Skeletal muscle tissue (tissue), 4 donors: ENCODE results near the gene CERKL. TPM values are rescaled to one million over a fixed set of nuclear protein-coding genes. Genes with fewer than 3 reads are reported as not detected.

Source experiments
- H3K27ac ChIP-seq: one replicate; pipeline ENCODE4 v1.7.0; 2013; ENCODE audit warnings: mild to moderate bottlenecking, low read depth, low read length, inconsistent platforms
- H3K27me3 ChIP-seq, 3 donors: one replicate each; pipeline ENCODE4 v1.7.0; 2013; ENCODE audit warnings: low read length in 3 of 3; ENCODE audit not compliant: control insufficient read depth in 3 of 3, insufficient read depth in 3 of 3
- H3K36me3 ChIP-seq, 3 donors: one replicate each; pipeline ENCODE4 v1.7.0; 2013; ENCODE audit warnings: low read length in 3 of 3; ENCODE audit not compliant: control insufficient read depth in 3 of 3, insufficient read depth in 3 of 3
- H3K4me1 ChIP-seq, 3 donors: one replicate each; pipeline ENCODE4 v1.7.0; 2013; ENCODE audit warnings: low read length in 3 of 3, mild to moderate bottlenecking in 3 of 3; ENCODE audit not compliant: control insufficient read depth in 3 of 3, insufficient read depth in 3 of 3
- H3K4me3 ChIP-seq, 3 donors: one replicate each; pipeline ENCODE4 v1.7.0; 2013; ENCODE audit warnings: low read length in 3 of 3
- H3K9ac ChIP-seq, 3 donors: one replicate each; pipeline ENCODE4 v1.7.0; 2013; ENCODE audit warnings: low read length in 3 of 3, mild to moderate bottlenecking in 3 of 3, moderate library complexity in 2 of 3, low read depth in 1 of 3
- H3K9me3 ChIP-seq, 3 donors: one replicate each; pipeline ENCODE4 v1.7.0; 2013; ENCODE audit warnings: low read length in 3 of 3; ENCODE audit not compliant: control insufficient read depth in 3 of 3
- total RNA-seq: library from RNA; depleted of rRNA; stranded (reverse); fragments of >200 nt; gene quantifications from one replicate; pipeline ENCODE4 v1.2.3, GENCODE V29; 2014
- donor health status: Osteomylitis.

Gene CERKL
- total RNA-seq, 1 donor from 2014 or later = not detected

DNA sequence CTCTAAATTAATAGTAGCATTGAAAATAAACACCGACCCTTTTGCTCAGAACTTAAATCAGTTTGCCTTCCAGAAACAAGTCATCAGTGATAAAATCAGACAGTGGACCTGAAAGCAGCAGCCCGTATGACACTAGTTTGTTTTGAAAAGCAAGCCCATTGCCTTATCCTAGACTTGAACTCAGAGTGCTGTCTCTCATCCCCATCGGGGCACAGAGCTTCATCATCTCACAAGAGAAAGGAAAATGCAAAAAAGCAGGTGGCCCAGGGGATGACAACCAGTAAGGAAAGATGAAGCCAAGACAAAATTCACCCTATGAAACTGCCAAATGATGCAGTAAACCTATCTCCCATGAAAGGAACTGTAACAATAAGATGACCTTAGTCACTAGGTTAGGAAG, 71.2 kb downstream of the CERKL start:
- H3K9ac ChIP-seq = no peak overlapping the region
- H3K27ac ChIP-seq = no peak overlapping the region
- H3K4me1 ChIP-seq = no peaks in the 10 kb centered on the region
- H3K9me3 ChIP-seq = no peaks in the 10 kb centered on the region
- peaks cover 0 to 3% (median 0%) of the 10 kb centered on the region in 3 donors for H3K27me3 ChIP-seq
- H3K4me3 ChIP-seq = no peak overlapping the region
- no peaks in the 10 kb centered on the region for H3K36me3 ChIP-seq

DNA sequence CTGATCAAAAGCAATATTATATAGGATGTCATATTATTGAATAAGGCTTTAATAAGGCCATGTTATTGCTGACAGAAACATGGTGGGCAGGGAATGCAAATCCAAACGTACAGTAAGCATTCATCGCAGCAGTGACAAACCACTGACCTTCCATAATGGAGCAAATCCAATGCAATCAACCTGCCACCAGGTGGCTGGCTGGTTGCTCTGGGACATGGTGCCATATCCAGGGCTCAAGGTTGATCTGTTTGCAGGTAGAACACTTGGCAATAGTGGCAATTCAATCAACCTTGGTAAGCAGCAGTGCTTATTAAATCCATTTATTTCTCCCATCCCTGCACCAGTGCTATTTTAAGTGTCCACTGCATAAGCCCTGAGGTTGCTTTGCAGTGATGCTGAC, 75.4 kb downstream of the CERKL start:
- H3K27me3 ChIP-seq = peaks cover 0 to 8% (median 0%) of the 10 kb centered on the region in 3 donors

DNA sequence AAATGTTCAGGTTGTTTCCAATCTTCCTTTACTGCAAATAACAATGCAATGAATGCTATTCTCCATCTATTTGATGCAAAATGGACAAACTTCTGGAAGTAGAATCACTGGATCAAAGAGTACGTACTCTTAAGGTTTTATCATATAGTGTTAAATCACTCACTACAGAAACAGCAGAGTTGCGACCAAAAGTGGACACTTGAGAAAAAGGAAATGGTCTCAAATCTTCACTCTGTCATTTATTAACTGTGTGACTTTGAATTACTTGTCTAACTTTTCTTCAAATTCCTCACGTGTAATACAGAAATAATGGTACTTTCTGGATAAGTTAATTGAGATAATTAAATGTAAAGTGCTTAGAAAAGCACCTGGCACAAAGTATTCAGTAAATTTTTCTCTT, 78.1 kb downstream of the CERKL start:
- H3K4me1 ChIP-seq = no peaks in the 10 kb centered on the region
- H3K9ac ChIP-seq = no peak overlapping the region
- H3K27me3 ChIP-seq = peaks cover 0 to 8% (median 0%) of the 10 kb centered on the region in 3 donors
- no peaks in the 10 kb centered on the region for H3K9me3 ChIP-seq
- no peak overlapping the region for H3K4me3 ChIP-seq
- H3K36me3 ChIP-seq = no peaks in the 10 kb centered on the region
- no peak overlapping the region for H3K27ac ChIP-seq

More for the DNA sequence above, 75.4 kb downstream of the CERKL start:
- Histone ChIP-seq H3K27ac (no peak overlapping the region), H3K4me1 (no peaks in the 10 kb centered on the region), H3K4me3 (no peak overlapping the region), H3K9me3 (no peaks in the 10 kb centered on the region), H3K36me3 (no peaks in the 10 kb centered on the region), H3K9ac (no peak overlapping the region)

DNA sequence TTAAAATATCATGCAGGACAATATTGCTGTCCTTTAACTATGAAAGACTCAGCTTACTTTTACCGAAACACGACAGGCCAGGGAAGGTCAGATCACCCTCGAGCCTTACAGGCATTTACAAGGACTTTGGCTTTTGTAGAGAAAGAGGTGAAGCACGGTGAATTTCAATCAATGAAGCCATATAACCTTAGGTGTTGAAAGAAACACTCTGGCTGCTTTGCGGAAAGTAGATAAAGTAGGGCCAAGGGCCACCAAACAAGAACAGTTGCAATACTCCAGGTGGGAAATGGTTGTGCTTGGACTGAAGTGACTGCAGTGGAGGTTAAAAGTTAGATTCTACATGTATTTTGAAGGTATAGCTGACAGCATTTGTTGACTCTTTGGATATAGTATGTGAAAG, 80.5 kb downstream of the CERKL start:
- no peaks in the 10 kb centered on the region for H3K36me3 ChIP-seq
- no peak overlapping the region for H3K27ac ChIP-seq
- no peaks in the 10 kb centered on the region for H3K9me3 ChIP-seq

DNA sequence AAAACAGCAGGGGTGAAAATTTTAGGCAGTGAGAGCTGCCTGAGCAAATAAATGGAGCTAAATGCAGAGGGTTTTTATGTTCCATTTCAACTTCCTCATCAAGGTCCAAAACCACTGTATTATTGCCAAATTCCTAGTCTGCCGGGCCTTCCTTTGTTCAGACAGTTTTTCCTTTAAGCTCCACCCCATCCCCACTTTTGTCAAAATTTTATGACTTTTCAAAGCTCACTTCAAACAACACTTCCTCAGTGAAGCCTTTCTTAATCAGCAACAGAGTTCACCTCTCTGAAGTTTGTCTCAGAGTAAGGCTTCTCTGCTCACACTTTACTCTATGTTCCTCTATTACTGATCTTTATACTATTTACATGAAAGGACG, 81.3 kb downstream of the CERKL start:
- peaks cover 0 to 8% (median 0%) of the 10 kb centered on the region in 3 donors for H3K27me3 ChIP-seq
- H3K9ac ChIP-seq = no peak overlapping the region

More for the DNA sequence above, 80.5 kb downstream of the CERKL start:
- H3K9ac ChIP-seq = no peak overlapping the region
- H3K27me3 ChIP-seq = peaks cover 0 to 8% (median 0%) of the 10 kb centered on the region in 3 donors
- no peaks in the 10 kb centered on the region for H3K4me1 ChIP-seq
- H3K4me3 ChIP-seq = no peak overlapping the region

DNA sequence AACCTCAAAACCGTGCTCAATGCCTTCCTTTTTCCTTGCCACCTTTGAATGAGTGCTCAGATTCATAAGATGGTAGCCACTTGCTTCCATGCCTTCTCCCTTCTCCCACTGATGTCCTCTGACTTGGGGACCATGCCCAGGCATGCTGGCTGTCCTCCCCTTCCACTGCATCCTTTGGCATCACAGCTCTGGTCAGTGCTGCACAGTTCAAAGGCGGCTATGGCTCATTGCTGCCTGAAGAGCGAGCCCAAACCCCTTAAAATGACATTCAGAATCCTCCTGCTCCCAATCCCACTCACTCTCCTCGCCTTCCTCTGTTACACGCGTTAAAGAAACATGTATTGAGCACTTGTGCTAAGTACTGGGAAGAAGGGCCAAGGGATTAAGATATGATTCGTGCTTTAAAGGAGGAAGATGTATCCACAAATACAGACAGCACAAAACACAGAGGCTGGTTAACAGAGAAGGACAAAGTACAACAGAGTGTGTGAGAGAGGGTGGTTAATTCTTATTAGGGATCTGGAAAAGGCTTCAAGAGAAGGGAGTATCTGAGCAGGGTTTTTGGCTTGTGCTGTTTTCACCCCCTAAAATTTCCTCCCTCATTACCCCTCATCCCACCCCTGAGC, 81.8 kb downstream of the CERKL start:
- Histone ChIP-seq H3K9ac (no peak overlapping the region), H3K36me3 (no peaks in the 10 kb centered on the region), H3K9me3 (no peaks in the 10 kb centered on the region), H3K27ac (no peak overlapping the region), H3K4me3 (no peak overlapping the region), H3K4me1 (no peaks in the 10 kb centered on the region), H3K27me3 (peaks cover 0 to 8% (median 0%) of the 10 kb centered on the region in 3 donors)

More for the DNA sequence above, 81.3 kb downstream of the CERKL start:
- no peak overlapping the region for H3K27ac ChIP-seq
- H3K4me1 ChIP-seq = no peaks in the 10 kb centered on the region
- H3K9me3 ChIP-seq = no peaks in the 10 kb centered on the region
- no peak overlapping the region for H3K4me3 ChIP-seq
- H3K36me3 ChIP-seq = no peaks in the 10 kb centered on the region

DNA sequence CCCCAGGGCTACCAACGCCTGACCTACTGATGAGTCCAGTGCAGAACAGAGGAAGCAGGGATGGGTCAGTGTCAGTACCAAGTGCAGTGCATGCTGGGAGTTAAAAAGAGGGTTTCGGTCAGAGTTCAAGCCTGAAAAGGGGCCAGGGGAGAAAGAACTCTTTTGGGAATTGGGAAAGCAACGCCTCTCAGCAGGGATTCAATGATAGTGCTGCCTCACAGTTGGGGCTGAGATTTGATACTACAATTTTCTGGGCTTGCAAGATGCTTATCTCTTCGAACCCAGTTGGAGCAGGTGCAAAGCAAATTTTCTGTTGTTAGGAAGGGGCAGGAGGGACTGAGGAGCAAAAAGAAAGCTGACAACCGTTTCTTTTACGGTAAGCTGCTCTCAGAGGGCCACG, 82.6 kb downstream of the CERKL start:
- H3K27me3 ChIP-seq = peaks cover 0 to 8% (median 0%) of the 10 kb centered on the region in 3 donors

DNA sequence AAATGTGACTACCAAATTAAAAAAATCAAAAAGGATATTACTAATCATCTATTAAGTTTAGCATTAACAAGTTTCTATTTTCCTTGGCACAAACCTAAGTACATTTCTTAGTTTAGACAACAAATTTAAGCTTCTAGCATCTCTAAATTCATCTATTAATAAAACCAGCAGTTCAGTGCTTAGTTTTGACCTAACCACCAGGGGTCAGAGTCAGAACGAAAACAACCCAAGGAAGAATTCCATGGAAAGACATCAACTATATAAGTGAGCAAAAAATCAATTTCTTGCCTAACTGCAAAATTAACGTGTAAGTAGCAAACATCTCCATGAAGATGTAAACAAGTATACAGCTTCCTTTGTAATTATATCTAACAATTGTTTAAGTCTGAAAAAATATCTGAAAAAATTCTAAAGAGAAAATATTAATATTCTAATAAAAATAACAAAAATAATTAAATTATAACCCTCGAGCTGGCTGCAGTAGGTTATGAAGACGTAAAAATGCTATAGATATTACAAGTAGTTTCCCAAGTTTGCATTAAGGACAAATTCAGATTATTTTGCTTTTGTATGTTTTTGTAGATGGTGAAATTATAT, 83.7 kb downstream of the CERKL start:
- Histone ChIP-seq H3K9me3 (no peaks in the 10 kb centered on the region), H3K4me1 (no peaks in the 10 kb centered on the region), H3K9ac (no peak overlapping the region), H3K4me3 (no peak overlapping the region), H3K27ac (no peak overlapping the region), H3K27me3 (peaks cover 0 to 8% (median 0%) of the 10 kb centered on the region in 3 donors), H3K36me3 (no peaks in the 10 kb centered on the region)

More for the DNA sequence above, 82.6 kb downstream of the CERKL start:
- Histone ChIP-seq H3K4me3 (no peak overlapping the region), H3K9ac (no peak overlapping the region), H3K36me3 (no peaks in the 10 kb centered on the region), H3K4me1 (no peaks in the 10 kb centered on the region), H3K27ac (no peak overlapping the region), H3K9me3 (no peaks in the 10 kb centered on the region)

DNA sequence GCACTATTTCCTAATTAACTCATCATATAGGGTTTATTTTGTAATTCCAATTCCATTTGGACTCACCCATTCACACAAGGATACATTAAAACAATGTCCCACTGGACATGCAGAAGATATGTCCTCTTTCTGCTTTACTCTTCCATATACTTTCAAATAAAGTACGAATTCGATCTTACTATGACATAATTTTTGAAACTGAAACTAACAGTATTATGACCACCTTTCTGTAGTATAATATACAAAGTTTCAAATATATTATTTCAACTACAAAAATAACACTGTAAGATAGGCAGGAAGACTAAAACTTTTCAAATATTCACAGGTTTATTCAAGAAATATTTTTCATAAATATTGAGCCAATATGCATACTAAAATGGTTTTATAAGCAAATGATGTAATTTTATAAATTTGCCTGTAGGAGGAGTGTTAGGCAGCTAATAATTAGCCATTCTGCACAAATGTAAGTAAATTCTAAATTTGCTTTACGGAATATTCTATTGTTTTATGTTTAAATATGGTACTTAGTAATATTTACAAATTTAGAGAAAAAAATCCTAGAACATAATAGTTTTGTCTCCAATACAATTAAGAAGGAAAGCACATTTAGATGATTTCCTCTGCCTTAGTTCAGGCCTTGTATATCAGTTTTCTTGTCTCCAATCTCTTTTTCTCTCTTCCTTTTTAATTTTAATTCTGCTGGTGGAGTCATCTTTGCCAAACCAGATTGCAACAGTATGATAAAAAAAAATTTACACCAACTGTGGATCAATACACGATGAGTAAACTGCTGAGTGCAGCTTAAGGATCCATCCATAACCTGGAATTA, 85.9 kb downstream of the CERKL start:
- Histone ChIP-seq H3K27ac (no peak overlapping the region), H3K36me3 (no peaks in the 10 kb centered on the region), H3K4me1 (no peaks in the 10 kb centered on the region), H3K9ac (no peak overlapping the region), H3K27me3 (peaks cover 0 to 3% (median 0%) of the 10 kb centered on the region in 3 donors), H3K4me3 (no peak overlapping the region), H3K9me3 (no peaks in the 10 kb centered on the region)

DNA sequence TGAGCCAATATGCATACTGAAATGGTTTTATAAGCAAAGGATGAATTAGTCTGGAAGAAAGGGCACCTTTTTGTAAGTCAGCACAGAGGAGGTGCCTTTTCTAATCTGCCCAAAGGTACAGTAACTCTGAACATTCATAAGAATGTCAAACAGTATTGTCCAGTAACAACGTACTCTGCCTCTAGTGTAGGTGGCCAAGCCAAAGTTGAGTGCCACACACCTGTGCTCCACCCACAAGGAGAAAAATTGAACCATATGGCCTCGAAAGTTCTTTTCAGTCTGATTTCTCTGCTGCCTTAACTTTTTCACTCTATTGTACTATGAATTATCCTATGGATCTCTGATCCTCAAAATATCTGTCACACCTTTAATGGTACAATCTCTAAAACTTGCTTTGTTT, 86.8 kb downstream of the CERKL start:
- peaks cover 0 to 3% (median 0%) of the 10 kb centered on the region in 3 donors for H3K27me3 ChIP-seq
- no peak overlapping the region for H3K4me3 ChIP-seq
- H3K4me1 ChIP-seq = no peaks in the 10 kb centered on the region
- no peak overlapping the region for H3K9ac ChIP-seq
- H3K36me3 ChIP-seq = no peaks in the 10 kb centered on the region
- no peak overlapping the region for H3K27ac ChIP-seq
- no peaks in the 10 kb centered on the region for H3K9me3 ChIP-seq
